Omental fat pad (tissue), 4 donors: ENCODE data around the gene ZBED2. TPM values are rescaled to one million over a fixed set of nuclear protein-coding genes. Genes with fewer than 3 reads are reported as not detected.
"Not testable (repeated sequence)": the region's sequence is repeated elsewhere in the genome, so short reads cannot be mapped to it uniquely, and the experiment has no call there.

ENCODE experiments used
- ATAC-seq: fragments of 150-250 bp; one replicate; pipeline ENCODE4 v1.9.1; 2016; ENCODE audit warnings: mild to moderate bottlenecking, moderate library complexity; ENCODE audit not compliant: low FRiP score
- DNase-seq: peaks from one replicate; pipeline ENCODE4 v3.0.0-alpha.2; 2019; ENCODE audit warnings: low spot score
- CTCF ChIP-seq, 3 donors: fragments of 450-650 bp; IDR thresholded peaks; one replicate each; pipeline ENCODE4 v1.5.1; 2016 to 2017; ENCODE audit warnings: antibody characterized with exemption in 3 of 3, mild to moderate bottlenecking in 3 of 3, moderate library complexity in 2 of 3
- total RNA-seq, 4 donors: library from RNA; depleted of rRNA; stranded (reverse); fragments of >200 nt; gene quantifications; one replicate each; pipeline ENCODE4 v1.1.0, GENCODE V29; 2016

ZBED2 gene
- total RNA-seq, 4 donors from 2014 or later = 0.56 TPM; not detected in 3

- TF ChIP-seq CTCF (IDR thresholded peaks at IDR 0.05) = no peak
- DNase-seq (no peak), ATAC-seq (no peak)
Measured at GRCh38 chr3:111570404-111571030, 24.6 kb downstream of the ZBED2 start.

- no peak for TF ChIP-seq CTCF (IDR thresholded peaks at IDR 0.05)
- ATAC-seq (no peak), DNase-seq (no peak)
Measured at GRCh38 chr3:111568911-111569310, 26.2 kb downstream of the ZBED2 start.

GRCh38 chr3:111568355-111568754, 26.8 kb downstream of the ZBED2 start:
- ATAC-seq = no peak
- TF ChIP-seq CTCF (IDR thresholded peaks at IDR 0.05) = no peak
- DNase-seq = no peak

- DNase-seq (no peak), ATAC-seq (no peak)
- TF ChIP-seq CTCF (IDR thresholded peaks at IDR 0.05) = no peak
Measured at GRCh38 chr3:111566844-111567243, 28.3 kb downstream of the ZBED2 start.

GRCh38 chr3:111561902-111562301, 33.2 kb downstream of the ZBED2 start:
- DNase-seq, ATAC-seq: not testable (repeated sequence)

- TF ChIP-seq CTCF (IDR thresholded peaks at IDR 0.05) = no peak
- no peak for DNase-seq
- no peak for ATAC-seq
Measured at GRCh38 chr3:111548756-111549155, 46.4 kb downstream of the ZBED2 start.

- TF ChIP-seq CTCF (IDR thresholded peaks at IDR 0.05) = no peak
- no peak for ATAC-seq
Measured at GRCh38 chr3:111548092-111548491, 47.1 kb downstream of the ZBED2 start.

More at GRCh38 chr3:111548092-111548491, 47.1 kb downstream of the ZBED2 start:
- DNase-seq = no peak
